Measurements from ENCODE around the gene GALNT11.

GALNT11 gene

DNA sequence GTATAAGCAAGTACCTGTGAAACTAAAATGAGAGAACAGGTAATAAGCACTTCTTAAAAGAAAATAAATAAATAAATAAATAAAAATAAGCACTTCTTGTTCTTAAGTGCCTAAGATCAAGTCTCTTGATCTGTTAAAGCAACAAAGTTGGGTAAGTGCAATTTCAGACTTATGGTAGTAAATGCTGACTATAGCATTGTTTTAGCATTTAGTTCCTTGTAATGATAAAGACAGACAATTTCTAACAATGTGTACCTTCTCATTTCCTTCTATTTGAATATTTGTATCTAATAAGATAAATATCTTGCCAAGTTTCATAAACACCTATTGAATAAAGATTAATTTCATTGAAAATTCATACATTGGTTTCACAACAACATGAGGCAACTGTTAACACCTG, 87.4 kb downstream of the GALNT11 start:
- no peak overlapping the region for H3K27ac Mint-ChIP-seq
- H3K4me3 Mint-ChIP-seq: no peak overlapping the region
- no peaks in the 10 kb centered on the region for H3K27me3 Mint-ChIP-seq
- no peak for DNase-seq
- ATAC-seq: no peak
- H3K9me3 Mint-ChIP-seq: no peaks in the 10 kb centered on the region
- no peaks in the 10 kb centered on the region for H3K4me1 Mint-ChIP-seq

- H3K27ac Mint-ChIP-seq: no peak overlapping the region
- DNase-seq (no peak), ATAC-seq (no peak)
- H3K27me3 Mint-ChIP-seq: no peaks in the 10 kb centered on the region
- H3K9me3 Mint-ChIP-seq: no peaks in the 10 kb centered on the region
- H3K4me1 Mint-ChIP-seq: peaks cover 4% of the 10 kb centered on the region
- H3K4me3 Mint-ChIP-seq: no peak overlapping the region
These were observed 89.7 kb downstream of the GALNT11 start for GRCh38 chr7:152115021-152115718.

DNA sequence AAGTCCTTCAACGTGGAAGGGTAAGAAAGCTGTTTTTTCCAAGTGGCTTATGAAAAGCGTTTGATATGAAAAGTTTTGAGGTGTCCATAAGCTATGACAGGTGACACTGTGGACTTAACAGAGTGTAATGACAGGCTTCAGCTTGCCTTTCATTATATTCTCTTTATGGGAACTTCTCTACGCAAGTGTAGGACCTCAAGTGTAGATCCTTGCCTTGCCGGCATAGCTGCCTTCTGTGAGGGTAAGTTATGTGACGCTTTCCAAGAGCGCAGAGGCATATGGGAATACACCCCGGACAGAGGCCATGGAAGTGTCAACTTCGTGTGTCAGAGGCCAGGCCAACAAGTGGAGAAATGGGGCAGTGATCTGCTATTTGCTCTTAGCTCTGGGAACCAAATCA, 91.9 kb downstream of the GALNT11 start:
- Mint-ChIP-seq H3K27me3 (no peaks in the 10 kb centered on the region), H3K27ac (peak overlapping the region in 1 of 2 donors; percentile 74), H3K4me1 (peaks cover 13% of the 10 kb centered on the region), H3K9me3 (no peaks in the 10 kb centered on the region), H3K4me3 (no peak overlapping the region)
- ATAC-seq: no peak
- DNase-seq: no peak

DNA sequence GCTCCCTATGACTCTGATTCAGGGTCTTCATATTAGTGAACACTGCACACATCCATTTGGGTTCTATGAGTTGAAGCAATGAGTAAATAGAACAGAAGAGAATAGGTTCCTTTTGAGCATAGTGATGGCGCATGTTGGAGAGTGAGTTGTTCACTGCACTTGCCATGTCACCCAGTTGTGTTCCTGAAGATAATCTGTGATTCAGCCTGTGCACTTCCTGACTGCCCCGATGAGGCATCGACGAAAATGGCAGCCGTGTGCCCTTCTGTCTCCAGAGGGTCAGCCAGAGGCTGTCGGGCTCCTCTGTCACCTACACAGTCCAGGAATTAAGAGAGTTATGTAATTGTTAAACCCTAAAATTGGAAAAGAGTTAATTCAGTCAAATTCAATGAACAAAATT, 94.7 kb downstream of the GALNT11 start:
- no peak for ATAC-seq
- no peaks in the 10 kb centered on the region for H3K27me3 Mint-ChIP-seq
- H3K9me3 Mint-ChIP-seq: peaks cover 15 to 18% of the 10 kb centered on the region in 2 donors
- H3K4me3 Mint-ChIP-seq: no peak overlapping the region
- no peak for DNase-seq
- peaks cover 19% of the 10 kb centered on the region for H3K4me1 Mint-ChIP-seq
- no peak overlapping the region for H3K27ac Mint-ChIP-seq

DNA sequence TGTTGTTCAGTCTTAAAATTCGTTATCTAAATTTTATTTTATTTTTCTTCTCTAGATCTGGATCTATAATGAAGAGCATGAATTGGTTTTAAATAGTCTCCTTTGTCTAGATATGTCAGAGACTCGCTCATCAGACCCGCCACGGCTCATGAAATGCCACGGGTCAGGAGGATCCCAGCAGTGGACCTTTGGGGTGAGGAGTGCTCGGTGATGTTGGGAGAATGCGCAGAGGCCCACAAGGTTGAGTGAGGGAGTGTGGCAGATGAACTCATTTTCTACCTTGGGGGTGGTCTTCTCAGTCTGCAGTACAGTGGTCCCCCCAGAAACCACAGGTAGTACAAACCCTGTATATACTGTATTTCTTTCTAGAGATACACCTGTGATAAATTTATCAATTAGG, 95.3 kb downstream of the GALNT11 start:
- no peak for DNase-seq

DNA sequence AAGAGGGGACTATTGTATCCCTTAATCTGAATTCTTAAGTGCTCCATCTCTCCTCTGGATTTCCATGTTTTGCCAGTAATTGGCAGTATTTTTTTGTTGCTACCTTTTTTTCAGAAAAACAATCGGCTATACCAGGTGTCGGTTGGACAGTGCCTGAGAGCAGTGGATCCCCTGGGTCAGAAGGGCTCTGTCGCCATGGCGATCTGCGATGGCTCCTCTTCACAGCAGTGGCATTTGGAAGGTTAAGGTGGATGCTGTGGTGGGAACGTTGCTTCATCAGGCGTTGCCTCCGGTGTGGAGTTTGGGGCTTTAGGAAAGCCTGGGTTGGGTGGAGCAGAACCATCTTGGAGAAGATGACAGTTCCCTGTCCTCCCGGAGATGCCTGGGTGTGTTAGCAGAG, 96.0 kb downstream of the GALNT11 start:
- ATAC-seq (no peak), DNase-seq (no peak)
- Mint-ChIP-seq H3K27me3 (no peaks in the 10 kb centered on the region), H3K4me1 (peaks cover 19% of the 10 kb centered on the region), H3K27ac (peak overlapping the region in 1 of 2 donors; percentile 41), H3K9me3 (peaks cover 16 to 19% of the 10 kb centered on the region in 2 donors), H3K4me3 (no peak overlapping the region)

More for the DNA sequence above, 95.3 kb downstream of the GALNT11 start:
- H3K9me3 Mint-ChIP-seq: peaks cover 16 to 19% of the 10 kb centered on the region in 2 donors
- H3K4me3 Mint-ChIP-seq: no peak overlapping the region
- peaks cover 19% of the 10 kb centered on the region for H3K4me1 Mint-ChIP-seq
- ATAC-seq: no peak
- H3K27me3 Mint-ChIP-seq: no peaks in the 10 kb centered on the region
- peak overlapping the region in 1 of 2 donors; percentile 90 for H3K27ac Mint-ChIP-seq

- ATAC-seq (no peak), DNase-seq (no peak)
- Mint-ChIP-seq H3K27me3 (no peaks in the 10 kb centered on the region), H3K9me3 (peaks cover 16 to 19% of the 10 kb centered on the region in 2 donors), H3K27ac (no peak overlapping the region), H3K4me3 (no peak overlapping the region), H3K4me1 (peaks cover 19% of the 10 kb centered on the region)
These were observed 97.1 kb downstream of the GALNT11 start for GRCh38 chr7:152122540-152122939.

- DNase-seq (no peak), ATAC-seq (no peak)
- peak overlapping the region in 1 of 2 donors; percentile 65 for H3K27ac Mint-ChIP-seq
- no peaks in the 10 kb centered on the region for H3K27me3 Mint-ChIP-seq
- no peak overlapping the region for H3K4me3 Mint-ChIP-seq
- H3K9me3 Mint-ChIP-seq: peaks cover 16 to 19% of the 10 kb centered on the region in 2 donors
- H3K4me1 Mint-ChIP-seq: peaks cover 10% of the 10 kb centered on the region
These were observed 101.3 kb downstream of the GALNT11 start for GRCh38 chr7:152126741-152127140.

DNA sequence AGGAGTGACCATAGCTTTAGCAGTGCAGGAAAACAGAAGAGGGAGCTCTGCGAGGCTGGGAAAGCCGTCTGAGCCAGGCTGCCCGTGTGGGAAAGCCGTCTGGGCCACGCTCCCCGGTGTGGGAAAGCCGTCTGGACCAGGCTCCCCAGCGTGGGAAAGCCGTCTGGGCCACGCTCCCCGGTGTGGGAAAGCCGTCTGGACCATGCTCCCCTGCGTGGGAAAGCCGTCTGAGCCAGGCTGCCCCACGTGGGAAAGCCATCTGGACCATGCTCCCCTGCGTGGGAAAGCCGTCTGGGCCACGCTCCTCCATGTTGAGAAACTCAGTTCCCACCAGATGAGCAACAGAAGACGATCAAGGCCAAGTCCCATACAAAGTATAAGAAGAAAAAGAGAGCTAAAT, 101.8 kb downstream of the GALNT11 start:
- no peak for ATAC-seq

GRCh38 chr7:152128252-152128651, 102.8 kb downstream of the GALNT11 start:
- peaks cover 14 to 16% of the 10 kb centered on the region in 2 donors for H3K9me3 Mint-ChIP-seq
- no peaks in the 10 kb centered on the region for H3K4me1 Mint-ChIP-seq
- ATAC-seq (no peak), DNase-seq (no peak)
- H3K27me3 Mint-ChIP-seq: no peaks in the 10 kb centered on the region
- peak overlapping the region in 1 of 2 donors; percentile 59 for H3K27ac Mint-ChIP-seq
- no peak overlapping the region for H3K4me3 Mint-ChIP-seq

More for the DNA sequence above, 101.8 kb downstream of the GALNT11 start:
- peaks cover 7% of the 10 kb centered on the region for H3K4me1 Mint-ChIP-seq
- no peak overlapping the region for H3K4me3 Mint-ChIP-seq
- H3K27ac Mint-ChIP-seq: peak overlapping the region in 1 of 2 donors; percentile 67
- DNase-seq: no peak
- H3K27me3 Mint-ChIP-seq: no peaks in the 10 kb centered on the region
- peaks cover 16 to 19% of the 10 kb centered on the region in 2 donors for H3K9me3 Mint-ChIP-seq

DNA sequence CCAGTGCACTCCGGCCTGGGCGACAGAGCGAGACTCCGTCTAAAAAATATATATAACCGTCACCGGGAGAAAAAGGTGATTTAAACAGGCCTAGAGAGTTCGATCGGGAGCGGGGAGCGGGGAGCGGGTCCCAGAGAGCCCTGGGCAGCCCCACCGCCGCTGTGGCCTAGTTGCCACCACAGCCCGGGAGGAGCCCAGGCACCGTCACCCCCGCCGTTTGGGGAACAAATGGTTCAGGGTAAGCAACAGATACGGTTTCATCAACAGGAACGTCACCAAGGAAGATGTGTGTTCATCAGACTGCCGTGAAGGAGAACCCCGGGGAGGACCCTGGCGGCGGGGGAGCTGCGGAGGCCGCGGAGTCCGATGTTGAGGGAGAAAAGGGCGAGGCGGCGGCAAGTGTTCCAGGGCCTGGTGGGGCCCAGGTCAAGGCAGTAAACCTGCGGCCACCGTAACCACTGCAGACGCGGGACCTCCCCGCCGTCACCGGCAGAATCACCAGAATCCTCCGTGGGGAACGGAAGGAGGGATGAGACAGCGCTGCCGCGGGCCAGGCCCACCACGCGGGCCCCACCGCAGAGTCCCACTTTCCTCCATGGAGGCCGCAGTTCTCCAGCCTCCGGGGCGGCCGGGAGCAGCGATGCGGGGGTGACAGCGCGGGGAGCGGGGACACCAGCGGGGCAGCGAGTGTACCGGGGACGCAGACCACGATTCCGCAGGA, 103.4 kb downstream of the GALNT11 start:
- peak overlapping the region in 1 of 2 donors; percentile 64 for H3K27ac Mint-ChIP-seq
- no peaks in the 10 kb centered on the region for H3K4me1 Mint-ChIP-seq
- H3K9me3 Mint-ChIP-seq: peaks cover 14% of the 10 kb centered on the region in 2 donors
- DNase-seq (no peak), ATAC-seq (peak; percentile 34)
- no peak overlapping the region for H3K4me3 Mint-ChIP-seq
- H3K27me3 Mint-ChIP-seq: no peaks in the 10 kb centered on the region

- Mint-ChIP-seq H3K4me3 (no peak overlapping the region), H3K4me1 (no peaks in the 10 kb centered on the region), H3K27me3 (no peaks in the 10 kb centered on the region), H3K27ac (peak overlapping the region in 1 of 2 donors; percentile 42), H3K9me3 (peaks cover 6% of the 10 kb centered on the region in 2 donors)
- no peak for ATAC-seq
- no peak for DNase-seq
These were observed 104.2 kb downstream of the GALNT11 start for GRCh38 chr7:152129682-152130081.

DNA sequence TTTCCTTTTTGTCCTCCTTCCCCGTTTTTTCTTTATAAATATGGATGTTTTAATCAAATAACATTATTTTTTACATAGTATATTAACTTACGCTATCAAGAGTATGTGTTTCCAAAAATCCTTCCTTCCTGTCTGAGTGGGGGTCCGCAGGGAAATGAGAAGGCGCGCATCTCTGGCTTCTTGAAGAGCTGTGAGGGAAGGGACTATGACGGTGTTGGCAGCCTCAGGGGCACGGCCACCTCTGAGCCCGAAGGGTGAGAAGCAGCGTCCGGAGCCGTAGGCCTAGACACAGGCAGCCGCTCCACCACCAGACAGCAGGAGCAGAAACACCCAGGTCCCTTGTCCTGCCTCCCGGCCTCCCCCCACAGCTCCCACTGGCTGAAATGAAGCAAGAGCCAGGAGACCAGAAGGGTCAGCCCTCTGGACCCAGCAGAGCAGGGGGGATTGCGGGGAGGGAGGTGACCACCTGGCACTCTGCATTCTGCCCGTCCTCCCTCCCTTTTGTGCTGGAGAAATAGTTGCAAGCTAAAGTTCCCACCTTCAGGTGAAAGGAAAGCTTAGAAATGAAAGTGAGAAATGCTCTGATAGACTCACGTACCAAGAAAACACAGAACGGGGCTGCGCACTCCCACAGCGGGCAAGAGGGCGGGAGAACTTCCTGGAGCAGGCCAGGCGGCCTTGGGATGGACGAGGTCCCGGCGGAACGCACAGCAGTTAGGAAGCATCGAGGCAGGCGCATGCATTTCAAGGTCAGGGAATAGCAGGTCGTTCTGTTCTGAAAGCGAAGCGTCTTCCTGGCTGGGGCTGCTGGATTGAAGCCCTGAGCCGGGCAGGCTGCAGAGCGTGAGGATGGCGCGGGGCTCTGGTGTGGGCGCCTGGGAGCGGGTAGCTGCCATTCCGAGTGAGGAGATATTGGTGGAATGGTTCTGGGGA, 105.5 kb downstream of the GALNT11 start:
- Mint-ChIP-seq H3K27me3 (no peaks in the 10 kb centered on the region), H3K9me3 (no peaks in the 10 kb centered on the region), H3K4me1 (no peaks in the 10 kb centered on the region), H3K4me3 (no peak overlapping the region), H3K27ac (peak overlapping the region; percentile 28 to 46)
- DNase-seq (no peak), ATAC-seq (no peak)

GRCh38 chr7:152131981-152132494, 106.6 kb downstream of the GALNT11 start:
- no peaks in the 10 kb centered on the region for H3K27me3 Mint-ChIP-seq
- H3K27ac Mint-ChIP-seq: peak overlapping the region in 1 of 2 donors; percentile 86
- no peak overlapping the region for H3K4me3 Mint-ChIP-seq
- DNase-seq: no peak
- H3K4me1 Mint-ChIP-seq: no peaks in the 10 kb centered on the region
- no peaks in the 10 kb centered on the region for H3K9me3 Mint-ChIP-seq
- ATAC-seq: no peak

GRCh38 chr7:152132812-152133211, 107.3 kb downstream of the GALNT11 start:
- Mint-ChIP-seq H3K27ac (no peak overlapping the region), H3K27me3 (no peaks in the 10 kb centered on the region), H3K4me3 (no peak overlapping the region), H3K9me3 (no peaks in the 10 kb centered on the region), H3K4me1 (no peaks in the 10 kb centered on the region)
- DNase-seq (no peak), ATAC-seq (no peak)

Data from stimulated activated naive CD8-positive, alpha-beta T cell treated with anti-CD3 and anti-CD28 coated beads, Interleukin-15, amount 100 ng/mL, for 72 hours (primary cell).